Right forelimb (tissue), 1 donor: ENCODE measurements around the gene OVCH2.
"Not testable (repeated sequence)": the region's sequence is repeated elsewhere in the genome, so short reads cannot be mapped to it uniquely, and the experiment has no call there.

Source experiments
- DNase-seq: peaks from one replicate; pipeline ENCODE4 v3.0.0-alpha.2; 2018

OVCH2 gene

GRCh38 chr11:7671347-7672215 lies 34.7 kb downstream of the OVCH2 start:
- no peak for DNase-seq

GRCh38 chr11:7670641-7671040 lies 35.6 kb downstream of the OVCH2 start:
- DNase-seq: no peak

GRCh38 chr11:7668911-7669310 lies 37.4 kb downstream of the OVCH2 start:
- no peak for DNase-seq

- DNase-seq: no peak
Observed at GRCh38 chr11:7668464-7668863, 37.8 kb downstream of the OVCH2 start.

GRCh38 chr11:7667460-7667859 lies 38.8 kb downstream of the OVCH2 start:
- DNase-seq: no peak

GRCh38 chr11:7666292-7666866 lies 39.9 kb downstream of the OVCH2 start:
- DNase-seq: no peak

- DNase-seq: peak; percentile 88
Observed at GRCh38 chr11:7665473-7666291, 40.6 kb downstream of the OVCH2 start.

- no peak for DNase-seq
Observed at GRCh38 chr11:7664867-7665266, 41.4 kb downstream of the OVCH2 start.

GRCh38 chr11:7663531-7663930 lies 42.7 kb downstream of the OVCH2 start:
- not testable (repeated sequence) for DNase-seq

GRCh38 chr11:7657306-7658025 lies 48.8 kb downstream of the OVCH2 start:
- no peak for DNase-seq

- DNase-seq: no peak
Observed at GRCh38 chr11:7656704-7657103, 49.6 kb downstream of the OVCH2 start.

GRCh38 chr11:7655253-7656217 lies 50.7 kb downstream of the OVCH2 start:
- DNase-seq: no peak

- DNase-seq: no peak
Observed at GRCh38 chr11:7654195-7654705, 52.0 kb downstream of the OVCH2 start.

GRCh38 chr11:7651700-7652099 lies 54.6 kb downstream of the OVCH2 start:
- DNase-seq: no peak

GRCh38 chr11:7651140-7651551 lies 55.1 kb downstream of the OVCH2 start:
- DNase-seq: no peak

- no peak for DNase-seq
Observed at GRCh38 chr11:7648264-7648663, 58.0 kb downstream of the OVCH2 start.

GRCh38 chr11:7646866-7647265 lies 59.4 kb downstream of the OVCH2 start:
- DNase-seq: no peak

GRCh38 chr11:7645206-7645605 lies 61.1 kb downstream of the OVCH2 start:
- DNase-seq: no peak

- DNase-seq: no peak
Observed at GRCh38 chr11:7643314-7643713, 63.0 kb downstream of the OVCH2 start.

- no peak for DNase-seq
Observed at GRCh38 chr11:7642747-7643146, 63.5 kb downstream of the OVCH2 start.

GRCh38 chr11:7640816-7641215 lies 65.5 kb downstream of the OVCH2 start:
- no peak for DNase-seq

- no peak for DNase-seq
Observed at GRCh38 chr11:7639643-7640025, 66.6 kb downstream of the OVCH2 start.
